Measurements from ENCODE around the gene MRPL52. TPM values are rescaled to one million over a fixed set of nuclear protein-coding genes. Genes with fewer than 3 reads are reported as not detected.
"Not testable (repeated sequence)": the region's sequence is repeated elsewhere in the genome, so short reads cannot be mapped to it uniquely, and the experiment has no call there.

MRPL52 gene
- total RNA-seq, 2 experiments from 2014 or later = 101 to 112 TPM

- H3K27ac Mint-ChIP-seq = no peak within 1 kb of the TSS
- ChIA-PET CTCF (interaction anchor here (0.7 to 2.3 kb wide), 4 partner anchors 8 to 258 kb away, joined by 3 to 11 read pairs (median 6); no protein-coding TSS in a partner anchor), POLR2A (interaction anchor here (0.7 kb wide), 1 partner anchor 110 kb away, joined by 3 read pairs; no protein-coding TSS in a partner anchor)
- H3K4me1 Mint-ChIP-seq = peaks cover 31% of the 10 kb centered on the region
- no peak for DNase-seq
- no peaks in the 10 kb centered on the region for H3K36me3 Mint-ChIP-seq (ENCODE audit: low read depth)
- H3K4me3 Mint-ChIP-seq = no peak within 1 kb of the TSS
- no peaks in the 10 kb centered on the region for H3K27me3 Mint-ChIP-seq
- no peaks in the 10 kb centered on the region for H3K9me3 Mint-ChIP-seq
Measured at GRCh38 chr14:22814941-22815713, 14.6 kb upstream of the MRPL52 start, which contains the start of gene SLC7A7. Gene SLC7A7, minus strand, starts transcription at chr14:22815435. Its CDS starts 2,037 bp downstream, at chr14:22813398.

GRCh38 chr14:22819151-22819988 is 10.3 kb upstream of the MRPL52 start:
- no peak for DNase-seq
- H3K27ac Mint-ChIP-seq = no peak overlapping the region
- peaks cover 17% of the 10 kb centered on the region for H3K27me3 Mint-ChIP-seq
- ChIA-PET CTCF (interaction anchor here (0.7 to 2.2 kb wide), 9 partner anchors 10 to 1043 kb away, joined by 3 to 7 read pairs (median 3); no protein-coding TSS in a partner anchor), POLR2A (no interaction called here)
- no peaks in the 10 kb centered on the region for H3K36me3 Mint-ChIP-seq (ENCODE audit: low read depth)
- H3K4me3 Mint-ChIP-seq = no peak overlapping the region
- H3K4me1 Mint-ChIP-seq = peaks cover 38% of the 10 kb centered on the region
- no peaks in the 10 kb centered on the region for H3K9me3 Mint-ChIP-seq

GRCh38 chr14:22820731-22821130 is 9.0 kb upstream of the MRPL52 start:
- ChIA-PET CTCF (interaction anchor here (1.3 to 10.6 kb wide), 3 partner anchors 32 to 250 kb away, joined by 3 to 91 read pairs (median 5); no protein-coding TSS in a partner anchor), POLR2A (interaction anchor here (0.6 kb wide), 1 partner anchor 500 kb away, joined by 3 read pairs; no protein-coding TSS in a partner anchor)
- Mint-ChIP-seq H3K36me3 (ENCODE audit: low read depth) (no peaks in the 10 kb centered on the region), H3K4me3 (no peak overlapping the region), H3K27ac (no peak overlapping the region), H3K9me3 (no peaks in the 10 kb centered on the region), H3K4me1 (peaks cover 38% of the 10 kb centered on the region), H3K27me3 (peaks cover 17% of the 10 kb centered on the region)
- DNase-seq = no peak

- DNase-seq = no peak
- Mint-ChIP-seq H3K27ac (no peak overlapping the region), H3K9me3 (no peaks in the 10 kb centered on the region), H3K4me1 (peaks cover 35% of the 10 kb centered on the region), H3K27me3 (peaks cover 17% of the 10 kb centered on the region), H3K36me3 (ENCODE audit: low read depth) (no peaks in the 10 kb centered on the region), H3K4me3 (no peak overlapping the region)
- POLR2A ChIA-PET = interaction anchor here (0.6 kb wide), 1 partner anchor 499 kb away, joined by 3 read pairs; no protein-coding TSS in a partner anchor
- CTCF ChIA-PET = interaction anchor here (1.6 to 10.6 kb wide), 5 partner anchors 32 to 265 kb away, joined by 5 to 91 read pairs (median 11); partner anchors contain the start of gene REM2
Measured at GRCh38 chr14:22821193-22822015, 8.3 kb upstream of the MRPL52 start.

GRCh38 chr14:22822016-22822570 is 7.6 kb upstream of the MRPL52 start:
- ChIA-PET POLR2A (interaction anchor here (0.8 kb wide), 1 partner anchor 36 kb away, joined by 3 read pairs; no protein-coding TSS in a partner anchor), CTCF (interaction anchor here (0.7 to 10.6 kb wide), 19 partner anchors 7 to 266 kb away, joined by 3 to 91 read pairs (median 6); partner anchors contain the start of genes MMP14, OXA1L, REM2 and SLC7A7)
- H3K4me3 Mint-ChIP-seq = peak overlapping the region; percentile 22
- DNase-seq = no peak
- peaks cover 17% of the 10 kb centered on the region for H3K27me3 Mint-ChIP-seq
- no peaks in the 10 kb centered on the region for H3K36me3 Mint-ChIP-seq (ENCODE audit: low read depth)
- H3K9me3 Mint-ChIP-seq = no peaks in the 10 kb centered on the region
- no peak overlapping the region for H3K27ac Mint-ChIP-seq
- peaks cover 35% of the 10 kb centered on the region for H3K4me1 Mint-ChIP-seq

GRCh38 chr14:22822571-22823098 is 7.1 kb upstream of the MRPL52 start:
- peak overlapping the region; percentile 37 for H3K4me3 Mint-ChIP-seq
- POLR2A ChIA-PET = interaction anchor here (0.6 to 1.5 kb wide), 3 partner anchors 30 to 42 kb away, joined by 3 read pairs; no protein-coding TSS in a partner anchor
- H3K9me3 Mint-ChIP-seq = no peaks in the 10 kb centered on the region

GRCh38 chr14:22824711-22825359 is 4.9 kb upstream of the MRPL52 start:
- ChIA-PET CTCF (interaction anchor here (1.0 to 10.6 kb wide), 8 partner anchors 14 to 911 kb away, joined by 3 to 91 read pairs (median 4); no protein-coding TSS in a partner anchor), POLR2A (interaction anchor here (0.7 kb wide), 1 partner anchor 59 kb away, joined by 3 read pairs; no protein-coding TSS in a partner anchor)
- peaks cover 17% of the 10 kb centered on the region for H3K27me3 Mint-ChIP-seq
- peak; percentile 28 for DNase-seq
- peaks cover 2% of the 10 kb centered on the region for H3K9me3 Mint-ChIP-seq
- H3K27ac Mint-ChIP-seq = peak overlapping the region; percentile 7
- H3K4me3 Mint-ChIP-seq = no peak overlapping the region
- H3K4me1 Mint-ChIP-seq = peaks cover 36% of the 10 kb centered on the region
- peaks cover 7% of the 10 kb centered on the region for H3K36me3 Mint-ChIP-seq (ENCODE audit: low read depth)

More at GRCh38 chr14:22822571-22823098, 7.1 kb upstream of the MRPL52 start:
- Mint-ChIP-seq H3K36me3 (ENCODE audit: low read depth) (no peaks in the 10 kb centered on the region), H3K27ac (no peak overlapping the region), H3K4me1 (peaks cover 35% of the 10 kb centered on the region), H3K27me3 (peaks cover 17% of the 10 kb centered on the region)
- CTCF ChIA-PET = interaction anchor here (0.7 to 10.6 kb wide), 24 partner anchors 8 to 266 kb away, joined by 3 to 91 read pairs (median 6); partner anchors contain the start of genes MMP14, OXA1L, RBM23 and REM2
- peak; percentile 60 for DNase-seq

GRCh38 chr14:22829076-22829660 is 519 bp upstream of the MRPL52 start:
- CTCF ChIA-PET = interaction anchor here (1.4 to 10.6 kb wide), 3 partner anchors 24 to 272 kb away, joined by 3 to 91 read pairs (median 23); no protein-coding TSS in a partner anchor
- Mint-ChIP-seq H3K36me3 (ENCODE audit: low read depth) (peaks cover 30% of the 10 kb centered on the region), H3K4me3 (peak overlapping the region; percentile 90), H3K27ac (peak overlapping the region; percentile 90), H3K4me1 (peaks cover 41% of the 10 kb centered on the region)
- H3K27me3 Mint-ChIP-seq, DNase-seq, H3K9me3 Mint-ChIP-seq, POLR2A ChIA-PET: not testable (repeated sequence)

- Mint-ChIP-seq H3K36me3 (ENCODE audit: low read depth) (peaks cover 44% of the 10 kb centered on the region), H3K9me3 (peaks cover 2% of the 10 kb centered on the region), H3K4me3 (peak overlapping the region; percentile 90), H3K27me3 (peaks cover 2% of the 10 kb centered on the region), H3K4me1 (peaks cover 32% of the 10 kb centered on the region), H3K27ac (peak overlapping the region; percentile 90)
- DNase-seq = no peak
- ChIA-PET POLR2A (interaction anchor here (0.8 kb wide), 1 partner anchor 64 kb away, joined by 3 read pairs; the partner anchor contains the start of gene OXA1L), CTCF (interaction anchor here (0.6 to 10.6 kb wide), 8 partner anchors 12 to 260 kb away, joined by 3 to 91 read pairs (median 4); no protein-coding TSS in a partner anchor)
Measured at GRCh38 chr14:22830443-22831010, 840 bp downstream of the MRPL52 start.

GRCh38 chr14:22835505-22835904 is 5.8 kb downstream of the MRPL52 start:
- no peak overlapping the region for H3K4me3 Mint-ChIP-seq
- peaks cover 22% of the 10 kb centered on the region for H3K4me1 Mint-ChIP-seq
- H3K27ac Mint-ChIP-seq = no peak overlapping the region
- peaks cover 28% of the 10 kb centered on the region for H3K27me3 Mint-ChIP-seq
- DNase-seq = no peak
- no peaks in the 10 kb centered on the region for H3K9me3 Mint-ChIP-seq
- POLR2A ChIA-PET = no interaction called here
- CTCF ChIA-PET = interaction anchor here (1.3 to 3.0 kb wide), 2 partner anchors 8 to 19 kb away, joined by 4 to 20 read pairs; no protein-coding TSS in a partner anchor
- peaks cover 46% of the 10 kb centered on the region for H3K36me3 Mint-ChIP-seq (ENCODE audit: low read depth)

Data from activated CD4-positive, alpha-beta T cell treated with anti-CD3 and anti-CD28 coated beads, Interleukin-2, amount 10 ng/mL, durations not matched to agents 7 days and 5 days (primary cell).